ENCODE measurements around the gene ABCA4.

DNA sequence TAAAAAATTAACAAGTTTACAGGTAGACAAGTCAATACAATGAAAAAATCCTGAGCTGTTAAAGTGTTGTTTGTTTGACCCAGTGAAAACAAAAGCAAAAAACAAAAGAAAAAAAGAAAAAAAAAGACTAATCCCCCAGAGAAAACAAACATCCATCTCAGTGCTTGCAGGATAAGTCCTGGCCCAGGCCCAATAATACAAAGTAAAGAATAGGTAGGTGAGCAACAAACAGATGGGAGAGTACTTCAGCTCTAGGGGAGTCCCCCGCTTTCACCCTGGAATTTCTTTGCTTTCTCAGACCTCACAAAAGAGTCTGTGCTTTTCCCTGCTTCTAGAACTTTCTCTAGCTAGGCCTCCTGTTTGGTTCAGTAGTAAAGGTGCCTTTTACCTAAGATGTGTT lies 70.3 kb downstream of the ABCA4 start:
- TF ChIP-seq EP300 (IDR thresholded peaks at IDR 0.05) (no peak), POLR2A (IDR thresholded peaks at IDR 0.05) (no peak), CTCF (IDR thresholded peaks at IDR 0.05) (no peak)

All from stomach (tissue), 4 donors.